Central memory CD8-positive, alpha-beta T cell (primary cell): Measurements from ENCODE around the gene CNTFR.
A peak's percentile ranks its signal among the peaks of the same experiment; 100 is the strongest.

Experiments used
- ATAC-seq: fragments of 150-1000 bp; cut with Tn5 transposase; replicated peaks from 2 replicates; pipeline ENCODE4 v1.10.0; 2022; ENCODE audit warnings: mild to moderate bottlenecking, moderate FRiP score, moderate number of reproducible peaks; ENCODE audit not compliant: poor library complexity, severe bottlenecking; ENCODE audit errors: extremely low read depth
- DNase-seq, 2 donors: peaks; one replicate each; pipeline ENCODE4 v3.0.0; 2021; ENCODE audit warnings: low spot score in 2 of 2
- H3K27ac Mint-ChIP-seq: one replicate; pipeline ENCODE4 v1.8.0; 2022; ENCODE audit warnings: low read depth, mild to moderate bottlenecking, moderate library complexity, mixed read lengths
- H3K27me3 Mint-ChIP-seq: one replicate; pipeline ENCODE4 v1.8.0; 2022; ENCODE audit warnings: mixed read lengths
- H3K36me3 Mint-ChIP-seq: one replicate; pipeline ENCODE4 v1.8.0; 2022; ENCODE audit warnings: mild to moderate bottlenecking, moderate library complexity, mixed read lengths; ENCODE audit not compliant: insufficient read depth
- H3K4me1 Mint-ChIP-seq: one replicate; pipeline ENCODE4 v1.8.0; 2022; ENCODE audit warnings: mixed read lengths
- H3K4me3 Mint-ChIP-seq: one replicate; pipeline ENCODE4 v1.8.0; 2022; ENCODE audit warnings: mild to moderate bottlenecking, moderate library complexity, mixed read lengths
- H3K9me3 Mint-ChIP-seq: one replicate; pipeline ENCODE4 v1.8.0; 2022; ENCODE audit warnings: mixed read lengths

CNTFR gene

GRCh38 chr9:34611251-34611810 is 21.8 kb upstream of the CNTFR start:
- Mint-ChIP-seq H3K36me3 (peaks cover 15% of the 10 kb centered on the region), H3K4me1 (peaks cover 31% of the 10 kb centered on the region), H3K9me3 (no peaks in the 10 kb centered on the region), H3K27me3 (no peaks in the 10 kb centered on the region), H3K27ac (peak overlapping the region; percentile 91), H3K4me3 (peak overlapping the region; percentile 88)
- no peak for DNase-seq
- no peak for ATAC-seq

GRCh38 chr9:34610434-34611206 is 21.1 kb upstream of the CNTFR start:
- Mint-ChIP-seq H3K4me3 (peak overlapping the region; percentile 88), H3K27me3 (no peaks in the 10 kb centered on the region), H3K27ac (no peak overlapping the region), H3K36me3 (peaks cover 8% of the 10 kb centered on the region), H3K9me3 (no peaks in the 10 kb centered on the region), H3K4me1 (peaks cover 31% of the 10 kb centered on the region)
- DNase-seq (no peak), ATAC-seq (no peak)

- ATAC-seq: no peak
- Mint-ChIP-seq H3K4me1 (peaks cover 21% of the 10 kb centered on the region), H3K9me3 (no peaks in the 10 kb centered on the region), H3K36me3 (peaks cover 7% of the 10 kb centered on the region), H3K27me3 (no peaks in the 10 kb centered on the region), H3K27ac (no peak overlapping the region), H3K4me3 (no peak overlapping the region)
- DNase-seq: no peak
Observed at GRCh38 chr9:34607331-34607730, 17.8 kb upstream of the CNTFR start.

GRCh38 chr9:34606905-34607304 is 17.4 kb upstream of the CNTFR start:
- Mint-ChIP-seq H3K27me3 (no peaks in the 10 kb centered on the region), H3K36me3 (peaks cover 6% of the 10 kb centered on the region), H3K4me3 (no peak overlapping the region), H3K27ac (no peak overlapping the region), H3K4me1 (peaks cover 17% of the 10 kb centered on the region), H3K9me3 (no peaks in the 10 kb centered on the region)
- ATAC-seq (no peak), DNase-seq (no peak)

- Mint-ChIP-seq H3K4me1 (peaks cover 10% of the 10 kb centered on the region), H3K36me3 (peaks cover 4% of the 10 kb centered on the region), H3K27ac (no peak overlapping the region), H3K4me3 (no peak overlapping the region), H3K27me3 (no peaks in the 10 kb centered on the region), H3K9me3 (no peaks in the 10 kb centered on the region)
- no peak for DNase-seq
- ATAC-seq: no peak
Observed at GRCh38 chr9:34606190-34606589, 16.7 kb upstream of the CNTFR start.

GRCh38 chr9:34603610-34604231 is 14.2 kb upstream of the CNTFR start:
- H3K27me3 Mint-ChIP-seq: no peaks in the 10 kb centered on the region
- DNase-seq: peak; percentile 62 to 77
- no peaks in the 10 kb centered on the region for H3K4me1 Mint-ChIP-seq
- ATAC-seq: peak; percentile 77
- H3K9me3 Mint-ChIP-seq: no peaks in the 10 kb centered on the region
- H3K36me3 Mint-ChIP-seq: peaks cover 4% of the 10 kb centered on the region
- no peak overlapping the region for H3K4me3 Mint-ChIP-seq
- H3K27ac Mint-ChIP-seq: no peak overlapping the region

- H3K27me3 Mint-ChIP-seq: peaks cover 9% of the 10 kb centered on the region
- H3K27ac Mint-ChIP-seq: no peak overlapping the region
- ATAC-seq: no peak
- no peak for DNase-seq
- H3K4me3 Mint-ChIP-seq: no peak overlapping the region
- no peaks in the 10 kb centered on the region for H3K4me1 Mint-ChIP-seq
- no peaks in the 10 kb centered on the region for H3K9me3 Mint-ChIP-seq
- peaks cover 4% of the 10 kb centered on the region for H3K36me3 Mint-ChIP-seq
Observed at GRCh38 chr9:34601937-34602573, 12.5 kb upstream of the CNTFR start.

GRCh38 chr9:34600908-34601307 is 11.4 kb upstream of the CNTFR start:
- no peak for DNase-seq
- ATAC-seq: no peak
- Mint-ChIP-seq H3K27ac (no peak overlapping the region), H3K36me3 (peaks cover 4% of the 10 kb centered on the region), H3K4me1 (no peaks in the 10 kb centered on the region), H3K4me3 (no peak overlapping the region), H3K27me3 (peaks cover 18% of the 10 kb centered on the region), H3K9me3 (no peaks in the 10 kb centered on the region)

GRCh38 chr9:34599546-34599945 is 10.0 kb upstream of the CNTFR start:
- ATAC-seq (no peak), DNase-seq (no peak)
- Mint-ChIP-seq H3K4me1 (no peaks in the 10 kb centered on the region), H3K27ac (peak overlapping the region; percentile 7), H3K36me3 (peaks cover 2% of the 10 kb centered on the region), H3K4me3 (no peak overlapping the region), H3K27me3 (peaks cover 21% of the 10 kb centered on the region), H3K9me3 (no peaks in the 10 kb centered on the region)

GRCh38 chr9:34594177-34594576 is 4.7 kb upstream of the CNTFR start:
- no peak overlapping the region for H3K27ac Mint-ChIP-seq
- H3K4me1 Mint-ChIP-seq: peaks cover 18% of the 10 kb centered on the region
- H3K27me3 Mint-ChIP-seq: peaks cover 58% of the 10 kb centered on the region
- no peak for DNase-seq
- H3K9me3 Mint-ChIP-seq: no peaks in the 10 kb centered on the region
- H3K36me3 Mint-ChIP-seq: peaks cover 4% of the 10 kb centered on the region
- H3K4me3 Mint-ChIP-seq: no peak overlapping the region
- no peak for ATAC-seq

GRCh38 chr9:34592895-34593601 is 3.5 kb upstream of the CNTFR start:
- H3K27me3 Mint-ChIP-seq: peaks cover 68% of the 10 kb centered on the region
- H3K4me1 Mint-ChIP-seq: peaks cover 28% of the 10 kb centered on the region
- H3K4me3 Mint-ChIP-seq: peak overlapping the region; percentile 80
- no peak for DNase-seq
- H3K9me3 Mint-ChIP-seq: no peaks in the 10 kb centered on the region
- no peak overlapping the region for H3K27ac Mint-ChIP-seq
- peaks cover 4% of the 10 kb centered on the region for H3K36me3 Mint-ChIP-seq
- ATAC-seq: no peak
